ENCODE measurements around the gene AGK. TPM values are rescaled to one million over a fixed set of nuclear protein-coding genes. Genes with fewer than 3 reads are reported as not detected.

AGK gene
- total RNA-seq, 2 donors from 2014 or later: 27.8 to 28.3 TPM

- no peak for DNase-seq (ENCODE audit: low spot score)
- no peaks in the 10 kb centered on the region for H3K4me1 ChIP-seq (ENCODE audit: control insufficient read depth in 1 of 2, low read depth in 2 of 2)
- TF ChIP-seq, protein P1, sequence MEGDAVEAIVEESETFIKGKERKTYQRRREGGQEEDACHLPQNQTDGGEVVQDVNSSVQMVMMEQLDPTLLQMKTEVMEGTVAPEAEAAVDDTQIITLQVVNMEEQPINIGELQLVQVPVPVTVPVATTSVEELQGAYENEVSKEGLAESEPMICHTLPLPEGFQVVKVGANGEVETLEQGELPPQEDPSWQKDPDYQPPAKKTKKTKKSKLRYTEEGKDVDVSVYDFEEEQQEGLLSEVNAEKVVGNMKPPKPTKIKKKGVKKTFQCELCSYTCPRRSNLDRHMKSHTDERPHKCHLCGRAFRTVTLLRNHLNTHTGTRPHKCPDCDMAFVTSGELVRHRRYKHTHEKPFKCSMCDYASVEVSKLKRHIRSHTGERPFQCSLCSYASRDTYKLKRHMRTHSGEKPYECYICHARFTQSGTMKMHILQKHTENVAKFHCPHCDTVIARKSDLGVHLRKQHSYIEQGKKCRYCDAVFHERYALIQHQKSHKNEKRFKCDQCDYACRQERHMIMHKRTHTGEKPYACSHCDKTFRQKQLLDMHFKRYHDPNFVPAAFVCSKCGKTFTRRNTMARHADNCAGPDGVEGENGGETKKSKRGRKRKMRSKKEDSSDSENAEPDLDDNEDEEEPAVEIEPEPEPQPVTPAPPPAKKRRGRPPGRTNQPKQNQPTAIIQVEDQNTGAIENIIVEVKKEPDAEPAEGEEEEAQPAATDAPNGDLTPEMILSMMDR (IDR thresholded peaks at IDR 0.05): no peak
- no peaks in the 10 kb centered on the region for H3K9me3 ChIP-seq
- no peak overlapping the region for H3K27ac ChIP-seq
- no peaks in the 10 kb centered on the region for H3K27me3 ChIP-seq (replicated peaks; ENCODE audit: insufficient read depth)
- H3K36me3 ChIP-seq: peaks cover 9% of the 10 kb centered on the region
- ATAC-seq (ENCODE audit: insufficient number of reproducible peaks, low FRiP score, low read depth): no peak
- no peak overlapping the region for H3K4me3 ChIP-seq
Observed at GRCh38 chr7:141631525-141631924, 80.3 kb downstream of the AGK start.

DNA sequence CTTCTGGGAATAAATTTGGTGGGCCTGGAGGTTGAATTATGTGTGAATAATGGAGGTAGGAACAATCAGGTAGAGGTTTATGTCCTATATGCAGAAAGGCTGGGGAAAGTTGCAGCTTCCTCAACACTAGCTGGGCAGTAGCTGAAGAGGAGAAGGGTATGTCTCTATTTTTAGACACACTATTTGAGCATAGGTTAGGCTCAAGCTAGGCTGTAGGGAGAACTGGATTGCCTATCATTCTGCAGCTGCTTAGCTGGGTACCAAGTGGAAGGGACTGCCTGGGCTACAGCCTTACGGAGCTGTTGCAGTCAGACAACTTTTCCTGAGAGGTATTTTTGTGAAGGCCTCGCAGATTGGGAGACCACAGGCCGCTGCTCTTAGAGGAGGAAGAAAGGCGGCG lies 82.9 kb downstream of the AGK start:
- peaks cover 9% of the 10 kb centered on the region for H3K36me3 ChIP-seq
- no peaks in the 10 kb centered on the region for H3K4me1 ChIP-seq (ENCODE audit: control insufficient read depth in 1 of 2, low read depth in 2 of 2)
- no peak overlapping the region for H3K4me3 ChIP-seq
- TF ChIP-seq, protein P1 (IDR thresholded peaks at IDR 0.05): no peak
- H3K27ac ChIP-seq: no peak overlapping the region
- no peaks in the 10 kb centered on the region for H3K27me3 ChIP-seq (replicated peaks; ENCODE audit: insufficient read depth)
- no peak for ATAC-seq (ENCODE audit: insufficient number of reproducible peaks, low FRiP score, low read depth)
- no peak for DNase-seq (ENCODE audit: low spot score)
- H3K9me3 ChIP-seq: no peaks in the 10 kb centered on the region

DNA sequence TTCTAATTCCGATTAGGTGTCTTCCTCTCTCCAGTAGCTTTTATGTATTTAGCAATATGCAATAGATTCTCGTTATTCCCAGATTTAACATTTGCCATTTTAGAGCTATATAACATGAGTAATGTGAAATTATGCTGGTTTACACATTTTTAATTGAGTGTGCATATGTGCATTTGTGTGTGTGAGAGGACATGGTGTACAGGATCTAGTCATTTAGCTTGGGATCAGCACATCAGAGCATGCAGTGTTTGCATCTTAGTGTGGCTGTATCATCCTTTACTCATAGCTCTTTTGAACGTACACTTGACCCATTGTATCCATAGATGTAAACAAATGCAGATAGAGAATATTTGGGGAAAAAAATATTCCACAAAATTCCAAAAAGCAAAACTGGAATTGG lies 84.8 kb downstream of the AGK start:
- Histone ChIP-seq H3K36me3 (peaks cover 9% of the 10 kb centered on the region), H3K4me3 (no peak overlapping the region), H3K9me3 (no peaks in the 10 kb centered on the region), H3K4me1 (ENCODE audit: control insufficient read depth in 1 of 2, low read depth in 2 of 2) (no peaks in the 10 kb centered on the region), H3K27me3 (replicated peaks; ENCODE audit: insufficient read depth) (no peaks in the 10 kb centered on the region), H3K27ac (no peak overlapping the region)
- TF ChIP-seq, protein P1 (IDR thresholded peaks at IDR 0.05): no peak
- ATAC-seq (ENCODE audit: insufficient number of reproducible peaks, low FRiP score, low read depth) (no peak), DNase-seq (ENCODE audit: low spot score) (no peak)

- H3K4me1 ChIP-seq (ENCODE audit: control insufficient read depth in 1 of 2, low read depth in 2 of 2): no peaks in the 10 kb centered on the region
- no peak overlapping the region for H3K4me3 ChIP-seq
- no peak for DNase-seq (ENCODE audit: low spot score)
- ATAC-seq (ENCODE audit: insufficient number of reproducible peaks, low FRiP score, low read depth): no peak
- H3K27ac ChIP-seq: no peak overlapping the region
- TF ChIP-seq, protein P1 (IDR thresholded peaks at IDR 0.05): no peak
- H3K27me3 ChIP-seq (replicated peaks; ENCODE audit: insufficient read depth): no peaks in the 10 kb centered on the region
- peaks cover 7% of the 10 kb centered on the region for H3K36me3 ChIP-seq
- H3K9me3 ChIP-seq: no peaks in the 10 kb centered on the region
Observed at GRCh38 chr7:141640239-141640840, 89.1 kb downstream of the AGK start.

GRCh38 chr7:141641876-141642275 lies 90.7 kb downstream of the AGK start:
- Histone ChIP-seq H3K9me3 (no peaks in the 10 kb centered on the region), H3K36me3 (peaks cover 5% of the 10 kb centered on the region), H3K27ac (no peak overlapping the region), H3K4me3 (no peak overlapping the region), H3K27me3 (replicated peaks; ENCODE audit: insufficient read depth) (no peaks in the 10 kb centered on the region), H3K4me1 (ENCODE audit: control insufficient read depth in 1 of 2, low read depth in 2 of 2) (no peaks in the 10 kb centered on the region)
- DNase-seq (ENCODE audit: low spot score) (no peak), ATAC-seq (ENCODE audit: insufficient number of reproducible peaks, low FRiP score, low read depth) (no peak)
- TF ChIP-seq, protein P1 (IDR thresholded peaks at IDR 0.05): no peak
